GM13977 (cell line): ENCODE measurements around the gene GMPR2.
"Not testable (repeated sequence)": the region's sequence is repeated elsewhere in the genome, so short reads cannot be mapped to it uniquely, and the experiment has no call there.

ENCODE experiments used
- DNase-seq: peaks from one replicate; pipeline ENCODE4 v3.0.0; 2012; ENCODE audit warnings: low spot score
- CTCF ChIP-seq: IDR thresholded peaks from 2 replicates; pipeline ENCODE4 v1.5.1; 2012; ENCODE audit warnings: mild to moderate bottlenecking, control low read depth; ENCODE audit not compliant: insufficient read depth; ENCODE audit errors: extremely low read depth, missing control alignments
- in situ Hi-C: fragments of 300-500 bp; cut with MboI; formaldehyde crosslinking; loops from one replicate; pipeline ENCODE4 v1.12.0; 2022; ENCODE audit warnings: low sequenced_read_pairs, low pct_unique_long_range_greater_than_20kb, mixed read lengths, inconsistent platforms; ENCODE audit not compliant: unreplicated experiment

The GMPR2 gene

DNA sequence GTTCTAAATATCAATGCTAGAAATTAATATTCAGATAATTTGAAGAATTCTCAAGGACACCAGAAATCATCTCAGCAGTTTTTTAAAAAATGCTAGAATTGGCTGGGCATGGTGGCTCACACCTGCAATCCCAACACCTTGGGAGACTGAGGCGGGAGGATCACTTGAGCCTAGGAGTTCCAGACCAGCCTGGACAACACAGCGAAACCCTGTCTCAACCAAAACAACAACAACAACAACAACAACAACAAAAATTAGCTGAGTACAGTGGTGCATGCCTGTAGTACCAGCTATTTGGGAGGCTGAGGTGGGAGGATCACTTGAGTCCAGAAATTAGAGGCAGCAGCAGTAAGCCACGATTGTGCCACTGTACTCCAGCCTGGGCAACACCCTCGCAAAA is 13.6 kb upstream of the GMPR2 start:
- no peak for DNase-seq
- in situ Hi-C loops = no loop called here
- TF ChIP-seq CTCF = no peak

GRCh38 chr14:24219521-24219920 is 13.2 kb upstream of the GMPR2 start:
- in situ Hi-C loops = no loop called here
- no peak for DNase-seq
- no peak for TF ChIP-seq CTCF

DNA sequence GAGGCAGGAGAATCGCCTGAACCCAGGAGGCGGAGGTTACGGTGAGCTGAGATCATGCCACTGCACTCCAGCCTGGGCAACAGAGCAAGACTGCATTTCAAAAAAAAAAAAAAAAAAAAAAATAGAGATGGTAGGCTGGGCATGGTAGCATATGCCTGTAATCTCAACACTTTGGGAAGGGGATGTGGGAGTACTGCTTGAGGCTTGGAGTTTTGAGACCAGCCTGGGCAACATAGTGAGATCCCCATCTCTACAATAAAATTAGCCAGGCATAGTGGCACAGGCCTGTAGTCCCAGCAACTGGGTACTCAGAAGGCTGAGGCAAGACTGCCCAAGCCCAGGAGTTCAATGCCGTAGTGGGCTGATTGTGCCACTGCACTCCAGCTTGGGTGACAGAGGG is 9.7 kb upstream of the GMPR2 start:
- in situ Hi-C loops, DNase-seq: not testable (repeated sequence)

DNA sequence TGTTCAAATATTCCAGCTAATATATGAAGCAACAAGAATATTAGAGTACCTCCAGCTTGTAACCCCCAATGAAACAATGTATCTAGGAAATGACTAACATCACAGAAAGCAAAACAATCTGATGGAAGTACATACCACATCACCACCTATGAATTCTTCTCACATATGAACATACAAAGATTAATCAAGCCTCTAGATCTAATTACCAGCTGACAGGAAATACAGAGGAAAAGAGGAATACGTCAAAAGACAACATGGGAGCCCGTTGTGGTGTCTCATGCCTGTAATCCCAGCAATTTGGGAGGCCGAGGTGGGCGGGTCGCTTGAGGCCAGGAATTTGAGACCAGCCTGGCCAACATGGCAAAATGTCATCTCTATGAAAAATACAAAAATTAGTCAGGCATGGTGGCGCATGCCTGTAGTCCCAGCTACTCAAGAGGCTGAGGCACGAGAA is 8.1 kb upstream of the GMPR2 start:
- in situ Hi-C loops = no loop called here
- TF ChIP-seq CTCF = no peak
- DNase-seq = no peak

- no peak for DNase-seq
- in situ Hi-C loops = no loop called here
- TF ChIP-seq CTCF = no peak
These were observed 6.3 kb upstream of the GMPR2 start for GRCh38 chr14:24226473-24226872.

DNA sequence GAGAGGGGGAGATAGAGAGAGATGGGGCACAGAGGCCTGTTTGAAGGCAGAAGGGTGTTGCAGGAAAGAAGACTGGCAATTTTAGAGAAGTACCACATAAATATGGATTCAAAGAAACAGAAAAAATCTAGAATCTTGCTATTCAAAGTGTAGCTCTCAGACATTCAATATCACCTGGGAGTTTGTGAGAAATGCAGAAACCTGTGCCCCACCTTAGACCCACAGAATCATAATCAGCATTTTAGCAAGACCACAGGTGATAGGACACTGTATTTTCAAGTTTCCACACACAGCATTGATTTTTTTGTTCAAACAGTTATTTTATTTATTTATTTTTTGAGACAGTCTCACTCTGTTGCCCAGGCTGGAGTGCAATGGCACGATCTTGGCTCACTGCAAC is 3.8 kb upstream of the GMPR2 start:
- no peak for DNase-seq
- no peak for TF ChIP-seq CTCF
- in situ Hi-C loops = no loop called here

DNA sequence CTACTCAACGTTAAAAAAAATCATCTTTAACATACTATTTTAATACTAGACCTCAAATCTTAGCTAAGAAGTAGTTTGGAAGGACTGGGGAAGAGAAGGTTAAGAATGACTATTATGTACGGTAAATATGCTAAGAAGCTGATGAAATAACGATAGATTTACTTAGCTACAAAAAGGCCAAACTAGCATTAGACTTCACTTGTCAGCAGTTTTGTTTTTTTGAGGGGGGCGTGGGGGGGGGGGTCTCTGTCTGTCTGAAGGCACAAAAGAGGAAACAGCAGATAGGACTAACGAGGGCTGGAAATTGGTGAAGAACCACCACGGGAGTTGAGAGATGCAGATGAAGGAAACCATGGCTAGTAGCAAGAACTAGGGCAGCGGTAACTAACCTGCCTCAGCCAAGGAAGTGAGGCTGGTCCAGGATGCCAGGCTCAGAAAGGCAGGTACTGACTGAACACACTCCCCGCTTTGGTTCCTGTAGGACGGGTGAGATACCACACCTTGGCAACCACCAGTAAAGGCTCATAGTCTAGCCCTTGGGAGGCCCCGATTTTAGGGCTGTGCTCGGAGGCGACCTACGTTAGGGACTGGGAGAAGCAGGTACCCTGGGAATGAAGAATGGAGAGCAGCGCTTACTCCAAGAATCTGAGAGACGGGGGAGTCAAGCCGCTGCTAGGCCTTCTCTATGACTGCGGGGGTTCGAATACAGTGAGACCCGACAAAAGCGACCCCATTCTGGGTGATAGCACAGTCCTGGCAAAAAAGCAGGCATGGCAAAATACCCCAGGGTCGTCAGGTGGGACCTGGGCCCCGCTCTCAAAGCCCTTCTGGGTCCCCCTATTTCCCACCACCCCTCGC is 1.2 kb upstream of the GMPR2 start:
- in situ Hi-C loops = no loop called here
- no peak for TF ChIP-seq CTCF
- DNase-seq = no peak
